T47D (cell line): Measurements from ENCODE around the gene ZBTB12.

Experiments
- DNase-seq, 2 experiments: peaks; one replicate each; pipeline versions ENCODE4 v3.0.0 to v3.0.0-alpha.2; 2011 to 2012; ENCODE audit warnings: low read depth in 1 of 2, low spot score in 1 of 2
- JUND ChIP-seq: IDR thresholded peaks from 2 replicates; pipeline ENCODE4 v1.6.1; 2012; ENCODE audit warnings: low read depth
- in situ Hi-C: cut with HindIII; loops from 2 replicates; pipeline ENCODE4 v1.10.0; 2016; ENCODE audit warnings: low sequenced_read_pairs, low pct_unique_long_range_greater_than_20kb

The ZBTB12 gene

DNA sequence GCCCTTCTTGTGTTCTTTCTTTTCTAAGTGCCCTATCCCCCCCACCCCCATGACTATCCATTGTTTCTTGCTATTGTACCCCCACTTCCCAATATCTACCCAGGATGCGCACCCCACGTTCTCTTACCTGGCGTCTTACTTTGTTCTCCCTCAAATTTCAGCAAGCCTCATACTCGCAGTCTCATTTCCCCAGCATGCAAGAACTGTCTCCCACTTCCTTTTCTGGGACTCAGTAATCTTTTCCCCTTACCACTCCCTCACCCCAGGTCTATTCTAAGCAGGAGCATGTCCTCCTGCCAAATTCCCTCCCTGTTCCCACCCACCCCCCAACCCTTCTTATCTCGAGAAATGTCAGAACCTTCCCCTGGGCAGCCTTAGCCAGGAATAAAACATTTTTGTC lies 2.7 kb downstream of the ZBTB12 start:
- no peak for DNase-seq
- no peak for TF ChIP-seq JUND
- in situ Hi-C loops: no loop called here

GRCh38 chr6:31898383-31899011 lies 3.4 kb downstream of the ZBTB12 start:
- TF ChIP-seq JUND: no peak
- DNase-seq: peak; percentile 59 to 68
- in situ Hi-C loops: no loop called here

GRCh38 chr6:31897612-31898382 lies 4.1 kb downstream of the ZBTB12 start, which contains the start of gene EHMT2:
Gene EHMT2, minus strand, starts transcription at chr6:31897698. Its CDS starts 21 bp downstream, at chr6:31897677.
- TF ChIP-seq JUND: no peak
- DNase-seq: peak; percentile 71 to 90
- in situ Hi-C loops: no loop called here

GRCh38 chr6:31896856-31897611 lies 4.9 kb downstream of the ZBTB12 start:
- DNase-seq: no peak
- TF ChIP-seq JUND: no peak
- in situ Hi-C loops: no loop called here

DNA sequence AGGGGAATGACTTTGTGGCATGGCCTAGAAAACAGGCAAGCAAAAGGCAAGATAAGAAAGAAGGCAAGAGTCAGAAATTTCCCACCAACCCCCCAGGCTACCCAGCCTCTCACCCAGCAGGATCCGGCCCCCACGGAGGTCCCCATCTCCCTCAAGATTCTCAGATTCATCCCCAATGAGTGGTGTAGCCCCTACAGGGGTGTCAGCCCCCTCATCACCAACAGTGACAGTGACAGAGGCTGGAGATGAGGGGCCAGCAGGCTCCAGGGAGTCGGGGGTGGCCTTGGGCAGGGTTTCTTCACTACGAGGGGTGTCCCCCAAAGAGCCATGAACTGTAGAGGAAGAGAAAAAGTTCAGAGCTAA lies 5.4 kb downstream of the ZBTB12 start:
- TF ChIP-seq JUND: no peak
- in situ Hi-C loops: no loop called here
- no peak for DNase-seq

- DNase-seq: no peak
- TF ChIP-seq JUND: no peak
- in situ Hi-C loops: no loop called here
Measured at GRCh38 chr6:31892821-31893220, 9.1 kb downstream of the ZBTB12 start.

- no peak for DNase-seq
- in situ Hi-C loops: no loop called here
- TF ChIP-seq JUND: no peak
Measured at GRCh38 chr6:31889331-31889972, 12.4 kb downstream of the ZBTB12 start.

DNA sequence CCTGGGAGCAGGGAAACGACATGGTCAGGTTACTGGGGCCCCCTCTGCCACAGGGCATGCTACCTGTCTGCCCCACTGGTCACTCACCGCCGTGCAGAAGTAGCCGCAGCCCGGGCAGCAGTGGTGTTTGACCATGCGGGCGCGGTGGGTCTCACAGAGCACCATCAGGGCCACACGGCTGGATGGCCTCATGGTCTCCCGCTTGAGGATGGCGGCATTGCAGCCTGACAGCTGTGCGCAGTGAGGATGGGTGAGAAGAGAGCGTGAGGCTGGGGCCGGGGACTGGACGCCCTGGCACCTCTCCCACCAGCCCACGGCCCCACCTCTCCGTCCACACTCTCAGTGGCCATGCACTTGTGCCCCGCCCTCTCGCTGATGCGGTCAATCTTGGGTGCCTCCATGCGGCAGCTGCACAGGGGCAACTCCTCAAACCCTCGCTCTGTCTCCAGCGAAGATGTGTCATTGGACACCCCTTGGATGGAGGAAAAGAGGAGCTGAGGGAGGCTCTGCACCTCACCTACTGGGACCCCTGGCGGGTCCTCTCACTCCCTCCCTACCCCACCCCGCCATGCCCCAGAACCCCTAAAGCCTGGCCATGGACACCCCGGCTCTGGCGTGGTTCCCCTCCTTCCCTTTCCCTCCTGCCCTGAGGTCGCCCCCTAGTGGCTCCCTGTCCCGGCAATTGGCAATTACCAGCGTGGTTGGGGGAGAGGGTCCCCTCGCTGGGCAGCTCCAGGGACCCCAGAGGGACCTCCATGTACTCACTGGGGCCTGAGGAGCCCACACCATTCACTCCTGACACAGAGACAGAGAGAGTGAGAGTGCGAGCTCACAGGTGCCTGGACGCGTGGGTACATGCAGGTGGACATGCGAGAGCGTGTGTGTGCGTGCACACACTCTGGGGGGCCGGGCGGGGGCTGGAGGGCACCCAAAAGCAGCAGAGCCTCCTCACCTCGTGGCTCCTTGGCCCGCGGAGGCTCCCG lies 13.3 kb downstream of the ZBTB12 start:
- no peak for DNase-seq
- in situ Hi-C loops: no loop called here

DNA sequence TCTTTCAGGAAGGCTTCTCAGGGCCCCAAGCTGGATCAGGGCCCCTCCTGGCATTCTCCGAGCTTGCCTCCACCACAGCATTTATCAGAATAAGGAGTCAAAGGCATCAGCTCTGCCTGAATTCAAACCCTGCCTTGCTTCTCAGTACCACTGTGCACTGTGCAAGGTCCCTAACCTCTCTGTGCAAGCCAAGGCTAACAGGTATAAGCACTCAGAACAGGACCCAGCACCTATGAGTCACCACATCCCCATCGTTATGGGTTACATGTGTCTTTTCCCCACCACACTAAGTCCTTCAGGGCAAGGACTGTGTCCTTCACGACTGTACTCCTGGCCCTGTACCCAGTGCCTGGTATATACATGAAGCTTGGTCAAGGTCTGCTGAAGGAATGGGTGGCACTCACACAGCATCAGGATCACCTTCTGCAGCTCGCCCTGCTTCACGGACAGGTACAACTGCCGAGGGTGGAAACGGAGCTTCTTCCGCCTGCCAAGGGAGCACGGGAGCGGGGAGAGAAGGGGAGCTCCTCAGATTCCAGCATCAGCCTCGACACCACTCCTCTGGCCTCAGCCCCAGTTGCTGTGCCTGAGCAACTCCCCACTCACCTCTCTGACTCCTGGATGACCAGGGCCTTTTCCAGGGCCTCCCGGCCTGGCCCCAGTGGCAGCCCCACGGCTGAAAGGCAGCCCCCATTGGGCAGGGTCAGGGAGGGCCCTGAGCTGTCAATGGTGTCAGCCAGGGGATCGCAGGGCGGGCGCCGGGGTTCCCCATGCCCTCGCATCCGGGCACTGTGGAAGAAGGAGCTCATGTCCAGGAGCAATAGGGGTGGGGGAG lies 14.5 kb downstream of the ZBTB12 start:
- in situ Hi-C loops: no loop called here
- no peak for TF ChIP-seq JUND
- DNase-seq: no peak

More for the DNA sequence above, 13.3 kb downstream of the ZBTB12 start:
- TF ChIP-seq JUND: no peak

GRCh38 chr6:31886541-31886991 lies 15.3 kb downstream of the ZBTB12 start:
- in situ Hi-C loops: no loop called here
- TF ChIP-seq JUND: no peak
- DNase-seq: no peak

- no peak for DNase-seq
- no peak for TF ChIP-seq JUND
- in situ Hi-C loops: no loop called here
Measured at GRCh38 chr6:31884528-31885035, 17.3 kb downstream of the ZBTB12 start.
